CD8-positive, alpha-beta memory T cell (primary cell): ENCODE measurements around the gene SEMA3D. TPM values are rescaled to one million over a fixed set of nuclear protein-coding genes. Genes with fewer than 3 reads are reported as not detected.

Source experiments
- CTCF ChIA-PET: fragments of 350-600 bp; sonication (Branson Sonifier 250); formaldehyde crosslinking; loops from one replicate; lab custom pipeline; 2021; ENCODE audit warnings: antibody characterized with exemption; lab: Charles Lee
- POLR2A ChIA-PET: fragments of 350-600 bp; sonication (Branson Sonifier 250); formaldehyde crosslinking; loops from one replicate; lab custom pipeline; 2021; ENCODE audit warnings: antibody characterized with exemption; lab: Charles Lee
- DNase-seq, 5 donors: peaks; one replicate each; pipeline versions ENCODE4 v3.0.0 to v3.0.0-alpha.2; 2020 to 2022; ENCODE audit warnings: mixed read lengths in 1 of 5
- H3K27ac ChIP-seq: one replicate; pipeline ENCODE4 v1.7.0; 2013; ENCODE audit warnings: low read depth, mild to moderate bottlenecking, low read length, moderate library complexity
- H3K27me3 ChIP-seq: 2 replicates; pipeline ENCODE4 v1.7.0; 2013; ENCODE audit warnings: low read length, mild to moderate bottlenecking; ENCODE audit not compliant: insufficient read depth, poor library complexity, severe bottlenecking
- H3K36me3 ChIP-seq: 2 replicates; pipeline ENCODE4 v1.7.0; 2013; ENCODE audit warnings: mild to moderate bottlenecking, low read length, moderate library complexity; ENCODE audit not compliant: insufficient read depth
- H3K4me1 ChIP-seq: 2 replicates; pipeline ENCODE4 v1.7.0; 2013; ENCODE audit warnings: mild to moderate bottlenecking, low read length, moderate library complexity; ENCODE audit not compliant: insufficient read depth
- H3K4me3 ChIP-seq: 2 replicates; pipeline ENCODE4 v1.7.0; 2013; ENCODE audit warnings: mild to moderate bottlenecking, low read length
- H3K9me3 ChIP-seq: 2 replicates; pipeline ENCODE4 v1.7.0; 2013; ENCODE audit warnings: mild to moderate bottlenecking, low read length
- H3K27ac Mint-ChIP-seq, 8 donors: one replicate each; pipeline ENCODE4 v1.8.0; 2020 to 2021; ENCODE audit warnings: mixed read lengths in 8 of 8, mild to moderate bottlenecking in 6 of 8, inconsistent platforms in 3 of 8, moderate library complexity in 3 of 8
- H3K27me3 Mint-ChIP-seq, 2 donors: one replicate each; pipeline ENCODE4 v1.8.0; 2020 to 2021; ENCODE audit warnings: mixed read lengths in 2 of 2, mild to moderate bottlenecking in 1 of 2, moderate library complexity in 1 of 2
- H3K36me3 Mint-ChIP-seq, 3 donors: one replicate each; pipeline ENCODE4 v1.8.0; 2020 to 2021; ENCODE audit warnings: mixed read lengths in 3 of 3, inconsistent platforms in 1 of 3, mild to moderate bottlenecking in 1 of 3
- H3K4me1 Mint-ChIP-seq, 3 donors: one replicate each; pipeline ENCODE4 v1.8.0; 2020 to 2021; ENCODE audit warnings: mixed read lengths in 3 of 3, inconsistent platforms in 1 of 3, mild to moderate bottlenecking in 1 of 3
- H3K4me3 Mint-ChIP-seq, 7 donors: one replicate each; pipeline ENCODE4 v1.8.0; 2020 to 2021; ENCODE audit warnings: mixed read lengths in 7 of 7, mild to moderate bottlenecking in 6 of 7, moderate library complexity in 4 of 7, inconsistent platforms in 2 of 7
- H3K9me3 Mint-ChIP-seq, 5 donors: one replicate each; pipeline ENCODE4 v1.8.0; 2020 to 2022; ENCODE audit warnings: mixed read lengths in 5 of 5, mild to moderate bottlenecking in 3 of 5, moderate library complexity in 2 of 5, inconsistent platforms in 1 of 5
- polyA plus RNA-seq: library from polyadenylated mRNA; unstranded; fragments of 300-500 nt; fragmentation: Illumina TruSeq; gene quantifications from one replicate; pipeline ENCODE4 v1.2.3, GENCODE V29; 2021
- total RNA-seq, 2 experiments: library from RNA; stranded (reverse); gene quantifications; one replicate each; pipeline ENCODE4 v1.2.3, GENCODE V29; 2021

Gene SEMA3D
- total and polyA plus RNA-seq, 3 experiments from 2014 or later, result not detected

DNA sequence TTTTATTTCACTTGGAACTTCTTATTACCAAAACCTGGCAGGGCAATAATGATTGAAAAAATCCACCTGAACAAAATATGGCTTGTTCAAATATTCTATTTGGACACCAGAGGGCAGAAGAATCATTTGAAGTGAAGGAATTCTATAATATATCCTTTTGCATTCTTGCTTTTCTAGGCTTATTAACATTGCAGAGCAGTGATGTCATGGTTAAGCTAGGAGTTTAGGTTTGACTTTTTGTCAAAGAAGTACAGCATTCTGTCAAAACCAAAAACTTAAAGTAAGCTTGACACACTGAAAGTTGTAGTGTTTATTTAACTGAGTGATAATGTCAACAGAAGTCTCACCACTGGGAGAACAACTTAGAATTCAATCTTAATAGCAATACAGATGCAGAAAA is 156.0 kb downstream of the SEMA3D start:
- H3K4me3 Mint-ChIP-seq, result no peak overlapping the region
- DNase-seq, result no peak
- peaks cover 0 to 9% (median 4%) of the 10 kb centered on the region in 5 donors for H3K9me3 Mint-ChIP-seq
- H3K36me3 Mint-ChIP-seq, result no peaks in the 10 kb centered on the region
- H3K4me1 ChIP-seq, result no peaks in the 10 kb centered on the region
- H3K27ac ChIP-seq, result no peak overlapping the region
- CTCF ChIA-PET, result no interaction called here
- H3K27me3 ChIP-seq, result no peaks in the 10 kb centered on the region
- no peaks in the 10 kb centered on the region for H3K27me3 Mint-ChIP-seq
- no peak overlapping the region for H3K4me3 ChIP-seq
- H3K4me1 Mint-ChIP-seq, result no peaks in the 10 kb centered on the region
- H3K27ac Mint-ChIP-seq, result no peak overlapping the region
- no peaks in the 10 kb centered on the region for H3K9me3 ChIP-seq
- POLR2A ChIA-PET, result no interaction called here
- no peaks in the 10 kb centered on the region for H3K36me3 ChIP-seq

- Histone ChIP-seq H3K27ac (no peak overlapping the region), H3K36me3 (no peaks in the 10 kb centered on the region), H3K4me3 (no peak overlapping the region), H3K27me3 (no peaks in the 10 kb centered on the region), H3K4me1 (no peaks in the 10 kb centered on the region), H3K9me3 (no peaks in the 10 kb centered on the region)
- ChIA-PET CTCF (no interaction called here), POLR2A (no interaction called here)
- Mint-ChIP-seq H3K36me3 (no peaks in the 10 kb centered on the region), H3K27me3 (no peaks in the 10 kb centered on the region), H3K4me1 (no peaks in the 10 kb centered on the region), H3K27ac (no peak overlapping the region), H3K9me3 (peaks cover 0 to 6% (median 5%) of the 10 kb centered on the region in 5 donors), H3K4me3 (no peak overlapping the region)
- DNase-seq, result no peak
These were observed 161.5 kb downstream of the SEMA3D start for GRCh38 chr7:85025312-85025756.

DNA sequence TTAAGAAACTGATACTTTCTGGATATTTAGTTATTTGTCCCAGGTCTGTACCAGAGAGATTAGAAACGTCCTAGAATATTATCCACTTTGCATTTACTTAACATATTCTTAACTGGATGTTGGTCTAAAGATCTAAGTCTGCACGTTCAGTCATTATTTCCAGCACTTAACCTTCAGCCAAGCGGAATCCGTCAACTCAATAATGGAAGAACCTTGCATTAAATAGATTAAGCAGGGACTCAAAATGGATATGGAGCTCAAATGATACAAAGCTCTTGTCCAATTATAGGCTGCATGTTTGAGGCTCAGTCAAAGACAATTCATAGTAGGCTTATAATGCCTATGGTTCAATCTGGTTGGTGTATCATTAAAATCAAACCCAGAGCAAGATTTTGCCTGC is 162.9 kb downstream of the SEMA3D start:
- Histone ChIP-seq H3K9me3 (no peaks in the 10 kb centered on the region), H3K4me1 (no peaks in the 10 kb centered on the region), H3K27me3 (no peaks in the 10 kb centered on the region), H3K36me3 (no peaks in the 10 kb centered on the region), H3K4me3 (no peak overlapping the region), H3K27ac (no peak overlapping the region)
- CTCF ChIA-PET, result no interaction called here
- no peaks in the 10 kb centered on the region for H3K27me3 Mint-ChIP-seq
- POLR2A ChIA-PET, result no interaction called here
- no peak for DNase-seq
- peaks cover 0 to 5% (median 3%) of the 10 kb centered on the region in 5 donors for H3K9me3 Mint-ChIP-seq
- no peak overlapping the region for H3K27ac Mint-ChIP-seq
- no peak overlapping the region for H3K4me3 Mint-ChIP-seq
- H3K4me1 Mint-ChIP-seq, result no peaks in the 10 kb centered on the region
- no peaks in the 10 kb centered on the region for H3K36me3 Mint-ChIP-seq

DNA sequence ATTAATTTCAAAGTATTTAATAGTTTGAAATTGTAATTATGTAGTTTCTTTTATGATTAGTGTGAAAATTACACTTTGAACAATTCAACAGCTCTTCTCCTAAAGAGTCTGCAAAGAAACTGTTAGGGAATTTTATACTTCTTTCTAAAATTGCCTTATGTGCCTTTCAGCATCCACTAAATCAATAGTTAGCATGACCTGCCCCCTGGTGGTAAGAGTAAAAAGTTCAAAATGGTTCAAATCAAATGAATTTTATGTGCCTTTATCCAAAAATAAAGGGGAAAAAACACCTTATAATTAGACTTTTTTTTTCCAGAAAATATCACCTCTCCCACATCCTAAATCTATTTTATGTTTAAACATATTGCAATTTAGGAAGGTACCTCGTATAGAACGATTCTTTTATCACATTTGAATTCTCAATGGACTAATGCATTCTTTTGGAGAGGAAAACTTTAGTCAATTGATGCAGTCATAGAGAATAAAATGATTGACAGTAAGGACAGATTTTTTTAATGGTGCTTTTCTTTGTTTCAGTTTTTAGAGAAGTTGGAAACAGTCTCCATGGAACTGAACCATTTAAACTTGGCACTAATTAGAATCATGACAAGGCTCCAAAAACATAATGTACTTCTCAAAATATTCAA is 163.7 kb downstream of the SEMA3D start:
- Mint-ChIP-seq H3K27ac (no peak overlapping the region), H3K36me3 (no peaks in the 10 kb centered on the region), H3K9me3 (peaks cover 0 to 5% (median 3%) of the 10 kb centered on the region in 5 donors), H3K27me3 (no peaks in the 10 kb centered on the region), H3K4me3 (no peak overlapping the region), H3K4me1 (no peaks in the 10 kb centered on the region)
- no peaks in the 10 kb centered on the region for H3K27me3 ChIP-seq
- no peak overlapping the region for H3K27ac ChIP-seq
- POLR2A ChIA-PET, result no interaction called here
- CTCF ChIA-PET, result no interaction called here
- DNase-seq, result peak in 2 of 5 donors; percentile 1 to 46
- H3K4me1 ChIP-seq, result no peaks in the 10 kb centered on the region
- H3K4me3 ChIP-seq, result no peak overlapping the region
- H3K36me3 ChIP-seq, result no peaks in the 10 kb centered on the region
- no peaks in the 10 kb centered on the region for H3K9me3 ChIP-seq

- Histone ChIP-seq H3K36me3 (no peaks in the 10 kb centered on the region), H3K27me3 (no peaks in the 10 kb centered on the region), H3K27ac (no peak overlapping the region), H3K4me3 (no peak overlapping the region), H3K9me3 (no peaks in the 10 kb centered on the region), H3K4me1 (no peaks in the 10 kb centered on the region)
- CTCF ChIA-PET, result no interaction called here
- no peak for DNase-seq
- Mint-ChIP-seq H3K27ac (no peak overlapping the region), H3K36me3 (no peaks in the 10 kb centered on the region), H3K27me3 (no peaks in the 10 kb centered on the region), H3K4me3 (no peak overlapping the region), H3K9me3 (peaks cover 0 to 5% (median 3%) of the 10 kb centered on the region in 5 donors), H3K4me1 (no peaks in the 10 kb centered on the region)
- POLR2A ChIA-PET, result no interaction called here
These were observed 164.7 kb downstream of the SEMA3D start for GRCh38 chr7:85022064-85022697.

- no peak overlapping the region for H3K27ac Mint-ChIP-seq
- no peak for DNase-seq
- no peaks in the 10 kb centered on the region for H3K4me1 Mint-ChIP-seq
- H3K36me3 Mint-ChIP-seq, result no peaks in the 10 kb centered on the region
- ChIA-PET POLR2A (no interaction called here), CTCF (no interaction called here)
- H3K9me3 Mint-ChIP-seq, result peaks cover 0 to 6% (median 3%) of the 10 kb centered on the region in 5 donors
- no peaks in the 10 kb centered on the region for H3K27me3 ChIP-seq
- H3K27me3 Mint-ChIP-seq, result no peaks in the 10 kb centered on the region
- H3K27ac ChIP-seq, result no peak overlapping the region
- H3K4me1 ChIP-seq, result no peaks in the 10 kb centered on the region
- no peak overlapping the region for H3K4me3 ChIP-seq
- H3K36me3 ChIP-seq, result no peaks in the 10 kb centered on the region
- no peaks in the 10 kb centered on the region for H3K9me3 ChIP-seq
- H3K4me3 Mint-ChIP-seq, result no peak overlapping the region
These were observed 165.7 kb downstream of the SEMA3D start for GRCh38 chr7:85021101-85021704.

DNA sequence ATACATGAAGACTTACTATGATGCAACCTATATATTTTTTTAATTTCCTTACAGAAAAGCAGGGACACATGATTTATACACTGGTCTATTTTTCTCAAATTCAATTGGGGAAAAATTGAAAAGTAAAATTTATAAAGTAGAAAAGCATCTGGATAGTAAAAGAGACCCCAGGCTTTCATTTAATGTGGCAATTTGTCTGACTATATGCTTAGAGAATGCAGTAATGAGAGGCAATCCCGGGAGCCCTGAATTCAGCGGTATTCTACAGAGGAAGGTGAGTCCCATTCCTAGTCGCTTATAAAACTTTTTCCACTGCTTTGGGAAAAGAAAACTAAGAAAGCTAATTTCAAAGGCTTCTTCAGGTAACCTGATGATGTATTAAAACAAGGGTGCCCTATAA is 167.1 kb downstream of the SEMA3D start:
- Histone ChIP-seq H3K4me1 (no peaks in the 10 kb centered on the region), H3K36me3 (no peaks in the 10 kb centered on the region), H3K4me3 (no peak overlapping the region), H3K9me3 (no peaks in the 10 kb centered on the region), H3K27me3 (no peaks in the 10 kb centered on the region), H3K27ac (no peak overlapping the region)
- no peaks in the 10 kb centered on the region for H3K4me1 Mint-ChIP-seq
- no peaks in the 10 kb centered on the region for H3K36me3 Mint-ChIP-seq
- no peaks in the 10 kb centered on the region for H3K27me3 Mint-ChIP-seq
- no peak overlapping the region for H3K27ac Mint-ChIP-seq
- DNase-seq, result no peak
- H3K9me3 Mint-ChIP-seq, result peaks cover 0 to 8% (median 3%) of the 10 kb centered on the region in 5 donors
- ChIA-PET CTCF (no interaction called here), POLR2A (no interaction called here)
- no peak overlapping the region for H3K4me3 Mint-ChIP-seq

DNA sequence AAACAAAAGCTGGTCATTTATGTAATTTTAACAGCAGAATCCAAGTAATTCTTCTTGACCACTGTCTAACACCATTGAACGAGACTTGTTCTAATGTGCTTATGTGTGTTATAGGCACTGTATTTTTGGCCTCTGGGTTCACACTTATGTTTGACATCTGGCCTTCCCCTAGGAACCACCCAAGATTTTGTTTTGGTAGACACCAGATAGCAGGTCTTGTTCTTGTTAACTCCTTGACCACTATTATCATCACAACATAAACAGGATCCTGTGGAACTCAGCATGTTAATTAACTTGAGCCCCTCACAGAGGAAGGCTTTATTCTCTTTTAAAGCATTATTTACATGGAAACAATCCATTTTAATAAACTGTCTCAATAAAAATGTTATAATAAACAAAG is 167.7 kb downstream of the SEMA3D start:
- Mint-ChIP-seq H3K27me3 (no peaks in the 10 kb centered on the region), H3K4me3 (no peak overlapping the region), H3K36me3 (no peaks in the 10 kb centered on the region), H3K27ac (no peak overlapping the region), H3K9me3 (peaks cover 0 to 8% (median 3%) of the 10 kb centered on the region in 5 donors), H3K4me1 (no peaks in the 10 kb centered on the region)
- no peaks in the 10 kb centered on the region for H3K27me3 ChIP-seq
- no peaks in the 10 kb centered on the region for H3K4me1 ChIP-seq
- DNase-seq, result no peak
- POLR2A ChIA-PET, result no interaction called here
- CTCF ChIA-PET, result no interaction called here
- H3K9me3 ChIP-seq, result no peaks in the 10 kb centered on the region
- H3K4me3 ChIP-seq, result no peak overlapping the region
- H3K27ac ChIP-seq, result no peak overlapping the region
- no peaks in the 10 kb centered on the region for H3K36me3 ChIP-seq
